GM12878 (cell line): ENCODE data around the gene SLC25A46. TPM values are rescaled to one million over a fixed set of nuclear protein-coding genes. Genes with fewer than 3 reads are reported as not detected.
"Not testable (repeated sequence)": the region's sequence is repeated elsewhere in the genome, so short reads cannot be mapped to it uniquely, and the experiment has no call there.

Experiments
- ATAC-seq: fragments of 200-7000 bp; cut with Tn5 transposase; 3 replicates; pipeline ENCODE4 v1.9.1; 2020; ENCODE audit warnings: mild to moderate bottlenecking, moderate library complexity
- BruUV-seq: library from RNA; stranded (reverse); fragments of 400-500 nt; replicated peaks from 2 replicates; lab custom pipeline; 2021; lab: Mats Ljungman, UMichigan
- CTCF ChIA-PET: fragments of 300-600 bp; sonication (Branson Sonifier 250); formaldehyde crosslinking; extraction: SDS; loops from one replicate; lab custom pipeline; 2021; ENCODE audit warnings: inconsistent platforms; lab: Yijun Ruan, JAX
- POLR2A ChIA-PET: fragments of 350-600 bp; formaldehyde crosslinking; extraction: SDS; loops from one replicate; lab custom pipeline; 2021; ENCODE audit warnings: inconsistent platforms; lab: Charles Lee
- RAD21 ChIA-PET: fragments of 300-600 bp; sonication (Branson Sonifier 250); formaldehyde crosslinking; loops from one replicate; lab custom pipeline; 2023; ENCODE audit warnings: antibody characterized with exemption; ENCODE audit not compliant: unreplicated experiment; lab: Charles Lee
- SMC1A ChIA-PET: fragments of 300-600 bp; sonication (Branson Sonifier 250); formaldehyde crosslinking; loops from one replicate; lab custom pipeline; 2023; ENCODE audit not compliant: unreplicated experiment, uncharacterized antibody; lab: Charles Lee
- DNase-seq: peaks from one replicate; pipeline ENCODE4 v3.0.0-alpha.2; 2011; ENCODE audit warnings: low read depth, low spot score
- FAIRE-seq: peaks from 3 replicates; lab custom pipeline; 2011; peaks lifted over from hg19 to GRCh38; lab: Jason Lieb, UNC
- H2AFZ ChIP-seq: 2 replicates; pipeline ENCODE4 v1.6.0; 2011; ENCODE audit warnings: low read depth, low read length, control low read depth; ENCODE audit not compliant: control insufficient read depth
- H3K27ac ChIP-seq: 2 replicates; pipeline ENCODE4 v1.5.1; 2011; ENCODE audit warnings: control low read depth; ENCODE audit not compliant: control insufficient read depth, insufficient read depth
- H3K27me3 ChIP-seq, 2 experiments: replicated peaks in 1 of 2; 2 replicates each; pipeline versions ENCODE4 v1.6.0 to v1.6.1; 2011; ENCODE audit warnings: low read length in 1 of 2; ENCODE audit not compliant: control insufficient read depth in 2 of 2, insufficient read depth in 2 of 2
- H3K36me3 ChIP-seq, 2 experiments: 2 replicates each; pipeline ENCODE4 v1.5.1; 2011; ENCODE audit warnings: low read length in 1 of 2; ENCODE audit not compliant: control insufficient read depth in 2 of 2, insufficient read depth in 2 of 2
- H3K4me1 ChIP-seq: 2 replicates; pipeline ENCODE4 v1.6.1; 2011; ENCODE audit warnings: mild to moderate bottlenecking, low read length, moderate library complexity, mixed read lengths; ENCODE audit not compliant: control insufficient read depth, insufficient read depth
- H3K4me2 ChIP-seq: 2 replicates; pipeline ENCODE4 v1.6.0; 2011; ENCODE audit warnings: control low read depth; ENCODE audit not compliant: control insufficient read depth, insufficient read depth
- H3K4me3 ChIP-seq: fragments of 200-600 bp; sonication (generic); 2 replicates; pipeline ENCODE4 v1.5.1; 2016
- H3K79me2 ChIP-seq: 2 replicates; pipeline ENCODE4 v1.6.0; 2011; ENCODE audit warnings: low read length; ENCODE audit not compliant: control insufficient read depth, insufficient read depth
- H3K9ac ChIP-seq: 2 replicates; pipeline ENCODE4 v1.8.0; 2011; ENCODE audit warnings: low read length, control low read depth, mixed read lengths; ENCODE audit not compliant: control insufficient read depth, insufficient read depth
- H3K9me3 ChIP-seq: replicated peaks from 3 replicates; pipeline ENCODE4 v1.5.1; 2011; ENCODE audit warnings: mild to moderate bottlenecking, low read length; ENCODE audit not compliant: control insufficient read depth, insufficient read depth
- H4K20me1 ChIP-seq: 2 replicates; pipeline ENCODE4 v1.6.0; 2011; ENCODE audit not compliant: control insufficient read depth, insufficient read depth
- CHD2 ChIP-seq: IDR thresholded peaks from 2 replicates; pipeline ENCODE4 v1.6.1; 2011; ENCODE audit warnings: low read depth, low read length, improper control_type of control experiment, borderline replicate concordance
- JUND ChIP-seq: IDR thresholded peaks from 2 replicates; pipeline ENCODE4 v1.6.1; 2012; ENCODE audit warnings: low read depth, mild to moderate bottlenecking, low read length, improper control_type of control experiment, moderate library complexity
- MTA3 ChIP-seq: IDR thresholded peaks from 2 replicates; pipeline ENCODE4 v1.6.1; 2012; ENCODE audit warnings: low read length, inconsistent platforms, borderline replicate concordance
- NFXL1 ChIP-seq: fragments of 450-650 bp; IDR thresholded peaks from 2 replicates; pipeline ENCODE4 v1.6.1; 2017; ENCODE audit warnings: antibody characterized with exemption, mild to moderate bottlenecking, borderline replicate concordance
- SRF ChIP-seq, 2 experiments: IDR thresholded peaks; 2 replicates each; pipeline ENCODE4 v1.6.1; 2011; ENCODE audit warnings: low read depth in 2 of 2, low read length in 2 of 2, mild to moderate bottlenecking in 1 of 2, moderate library complexity in 1 of 2
- STAT3 ChIP-seq: IDR thresholded peaks from 2 replicates; pipeline ENCODE4 v1.6.1; 2011; ENCODE audit warnings: low read depth, low read length, improper control_type of control experiment
- SUPT20H ChIP-seq: IDR thresholded peaks from 2 replicates; pipeline ENCODE4 v1.6.1; 2011; ENCODE audit warnings: low read depth, mild to moderate bottlenecking, low read length, moderate library complexity, borderline replicate concordance; ENCODE audit not compliant: control insufficient read depth
- TAF1 ChIP-seq: IDR thresholded peaks from 2 replicates; pipeline ENCODE4 v1.6.1; 2011; ENCODE audit warnings: mild to moderate bottlenecking, low read depth, low read length, borderline replicate concordance
- WRNIP1 ChIP-seq: IDR thresholded peaks from 2 replicates; pipeline ENCODE4 v1.6.1; 2011; ENCODE audit warnings: low read depth, low read length, improper control_type of control experiment, borderline replicate concordance
- WGBS: methylation state at CpG from one replicate; pipeline ENCODE4 v1.1.6; 2016; ENCODE audit warnings: low lambda C conversion rate; ENCODE audit not compliant: insufficient replicate concordance, insufficient coverage; ENCODE audit errors: missing lambda C conversion rate; 5-methylcytosine and 5-hydroxymethylcytosine counted together
- in situ Hi-C: fragments of 300-500 bp; cut with MboI; formaldehyde crosslinking; loops from 9 replicates; pipeline ENCODE4 v1.14.3; 2018; ENCODE audit warnings: mixed read lengths
- intact Hi-C: fragments of 100-400 bp; cut with micrococcal nuclease; formaldehyde crosslinking; loops from one replicate; pipeline ENCODE4 v1.14.2; 2022; ENCODE audit not compliant: unreplicated experiment
- polyA plus RNA-seq, 11 experiments: library from polyadenylated mRNA; depleted of rRNA in 4 of 11; unstranded in 6 of 11; stranded (reverse) in 5 of 11; fragments of >200 nt; fragmentation: Nextera tagmentation in 4 of 11; fragmentation: Illumina TruSeq in 1 of 11; extraction: Ambion mirVana in 4 of 11; extraction: Trizol in 1 of 11; gene quantifications; 1 replicate in 1 of 11; 2 replicates in 10 of 11; pipeline versions ENCODE4 v1.2.1 to v1.2.3, GENCODE V29; 2011 to 2016; ENCODE audit warnings: inconsistent platforms in 2 of 11, missing spikeins in 2 of 11, low read depth in 1 of 11
- total RNA-seq, 4 experiments: library from RNA; depleted of rRNA in 3 of 4; stranded (reverse); fragments of >200 nt in 3 of 4; fragmentation: Illumina TruSeq in 1 of 4; extraction: Trizol in 1 of 4; gene quantifications; 2 replicates each; pipeline versions ENCODE4 v1.2.1 to v1.2.3, GENCODE V29; 2013 to 2021
- TF ChIP-seq, protein P1 (sequence below): IDR thresholded peaks from 2 replicates; pipeline ENCODE4 v1.6.1; 2012; ENCODE audit warnings: low read depth, low read length, improper control_type of control experiment

Gene SLC25A46
- total and polyA plus RNA-seq, 10 of the 15 experiments (the other 5 are each of a cell fraction or from before 2014, with no cell fraction given), result 18.0 to 89.6 (median 68.2) TPM

DNA sequence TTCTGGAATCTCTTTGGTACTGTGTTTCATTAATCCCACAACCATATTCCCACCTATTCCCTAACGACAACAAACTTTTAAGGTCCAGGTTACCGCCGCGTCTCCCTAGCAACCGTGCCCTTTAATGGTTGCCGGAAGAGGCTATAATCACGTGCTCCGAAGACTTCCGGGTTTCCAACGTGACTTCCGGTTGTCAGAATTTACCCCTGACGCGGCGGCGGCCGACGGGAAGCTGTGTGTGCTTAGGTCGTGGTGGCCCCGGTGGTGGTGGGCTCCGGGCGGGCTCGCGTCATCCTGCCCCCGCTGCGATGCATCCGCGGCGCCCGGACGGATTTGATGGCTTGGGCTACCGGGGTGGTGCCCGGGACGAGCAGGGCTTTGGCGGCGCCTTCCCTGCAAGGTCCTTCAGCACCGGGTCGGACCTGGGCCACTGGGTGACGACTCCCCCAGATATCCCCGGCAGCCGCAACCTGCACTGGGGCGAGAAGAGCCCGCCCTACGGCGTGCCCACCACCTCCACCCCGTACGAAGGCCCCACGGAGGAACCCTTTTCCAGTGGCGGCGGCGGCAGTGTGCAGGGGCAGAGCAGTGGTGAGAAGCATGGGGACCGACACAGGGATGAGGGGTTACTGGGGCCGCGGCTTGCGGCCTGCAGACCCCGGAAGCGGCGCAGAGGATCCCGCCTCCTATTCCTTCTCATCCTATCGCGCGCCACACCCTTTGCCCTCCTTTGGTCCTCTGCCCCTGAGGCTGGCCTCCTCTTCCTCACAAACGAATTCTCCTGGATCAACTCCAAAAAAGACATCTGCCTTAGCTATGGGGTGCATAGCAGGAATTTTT, at the start of gene SLC25A46 (continued):
- TF ChIP-seq, protein P1, sequence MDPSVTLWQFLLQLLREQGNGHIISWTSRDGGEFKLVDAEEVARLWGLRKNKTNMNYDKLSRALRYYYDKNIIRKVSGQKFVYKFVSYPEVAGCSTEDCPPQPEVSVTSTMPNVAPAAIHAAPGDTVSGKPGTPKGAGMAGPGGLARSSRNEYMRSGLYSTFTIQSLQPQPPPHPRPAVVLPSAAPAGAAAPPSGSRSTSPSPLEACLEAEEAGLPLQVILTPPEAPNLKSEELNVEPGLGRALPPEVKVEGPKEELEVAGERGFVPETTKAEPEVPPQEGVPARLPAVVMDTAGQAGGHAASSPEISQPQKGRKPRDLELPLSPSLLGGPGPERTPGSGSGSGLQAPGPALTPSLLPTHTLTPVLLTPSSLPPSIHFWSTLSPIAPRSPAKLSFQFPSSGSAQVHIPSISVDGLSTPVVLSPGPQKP, result peak; percentile 82
- no peak for TF ChIP-seq JUND
- TF ChIP-seq MTA3, result no peak; the same call in 1 of the 2 replicates
- 0 out of 2 replicates have a peak, but pooled peaks have one; percentile 21 for TF ChIP-seq CHD2
- no peak for TF ChIP-seq STAT3
- TF ChIP-seq WRNIP1, result no peak
- no peak for TF ChIP-seq NFXL1
- TF ChIP-seq SRF (IDR thresholded peaks at IDR 0.05; ENCODE audit: low read depth in 2 of 2, low read length in 2 of 2), result peak; percentile 85 to 91
- TF ChIP-seq TAF1, result peak; percentile 65
- TF ChIP-seq SUPT20H, result no peak
- TF ChIP-seq, all 136 proteins: peak for 65

DNA sequence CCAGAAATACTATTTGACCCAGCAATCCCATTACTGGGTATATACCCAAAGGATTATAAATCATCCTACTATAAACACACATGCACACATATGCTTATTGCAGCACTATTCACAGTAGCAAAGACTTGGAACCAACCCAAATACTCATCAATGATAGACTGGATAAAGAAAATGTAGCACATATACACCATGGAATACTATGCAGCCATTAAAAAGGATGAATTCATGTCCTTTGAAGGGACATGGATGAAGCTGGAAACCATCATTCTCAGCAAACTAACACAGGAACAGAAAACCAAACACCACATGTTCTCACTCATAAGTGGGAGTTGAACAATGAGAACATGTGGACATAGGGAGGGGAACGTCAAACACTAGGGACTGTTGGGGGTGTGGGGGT, 48.2 kb upstream of the SLC25A46 start:
- SMC1A ChIA-PET, H3K27me3 ChIP-seq, H3K36me3 ChIP-seq, RAD21 ChIA-PET, H3K27ac ChIP-seq, BruUV-seq, H3K9me3 ChIP-seq, H3K79me2 ChIP-seq, H3K4me3 ChIP-seq, H4K20me1 ChIP-seq, DNase-seq, ATAC-seq, CTCF ChIA-PET, intact Hi-C loops, H3K9ac ChIP-seq, in situ Hi-C loops, H3K4me2 ChIP-seq, H3K4me1 ChIP-seq, H2AFZ ChIP-seq, FAIRE-seq: not testable (repeated sequence)
- POLR2A ChIA-PET, result interaction anchor here (0.6 kb wide), 1 partner anchor 46 kb away, joined by 4 read pairs; no protein-coding TSS in a partner anchor
- WGBS, result no CpG with 5 or more reads among the region's 1 CpG

DNA sequence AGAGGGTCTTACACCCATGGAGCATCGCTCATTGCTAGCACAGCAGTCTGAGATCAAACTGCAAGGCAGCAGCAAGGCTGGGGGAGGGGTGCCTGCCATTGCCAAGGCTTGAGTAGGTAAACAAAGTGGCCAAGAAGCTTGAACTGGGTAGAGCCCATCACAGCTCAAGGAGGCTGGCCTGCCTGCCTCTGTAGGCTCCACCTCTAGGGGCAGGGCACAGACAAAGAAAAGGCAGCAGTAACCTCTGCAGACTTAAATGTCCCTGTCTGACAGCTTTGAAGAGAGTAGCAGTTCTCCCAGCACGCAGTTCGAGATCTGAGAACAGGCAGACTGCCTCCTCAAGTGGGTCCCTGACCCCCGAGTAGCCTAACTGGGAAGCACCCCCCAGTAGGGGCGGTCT, 46.1 kb upstream of the SLC25A46 start:
- H4K20me1 ChIP-seq, H3K36me3 ChIP-seq, ATAC-seq, H2AFZ ChIP-seq, H3K4me3 ChIP-seq, SMC1A ChIA-PET, H3K4me1 ChIP-seq, CTCF ChIA-PET, H3K4me2 ChIP-seq, H3K27ac ChIP-seq, BruUV-seq, H3K9me3 ChIP-seq, POLR2A ChIA-PET, FAIRE-seq, DNase-seq, in situ Hi-C loops, RAD21 ChIA-PET, H3K9ac ChIP-seq, H3K27me3 ChIP-seq, H3K79me2 ChIP-seq, intact Hi-C loops: not testable (repeated sequence)
- 68% methylated on average over 5 of the region's 5 CpGs for WGBS
